ENCODE data around the gene SLC30A4.

The SLC30A4 gene

DNA sequence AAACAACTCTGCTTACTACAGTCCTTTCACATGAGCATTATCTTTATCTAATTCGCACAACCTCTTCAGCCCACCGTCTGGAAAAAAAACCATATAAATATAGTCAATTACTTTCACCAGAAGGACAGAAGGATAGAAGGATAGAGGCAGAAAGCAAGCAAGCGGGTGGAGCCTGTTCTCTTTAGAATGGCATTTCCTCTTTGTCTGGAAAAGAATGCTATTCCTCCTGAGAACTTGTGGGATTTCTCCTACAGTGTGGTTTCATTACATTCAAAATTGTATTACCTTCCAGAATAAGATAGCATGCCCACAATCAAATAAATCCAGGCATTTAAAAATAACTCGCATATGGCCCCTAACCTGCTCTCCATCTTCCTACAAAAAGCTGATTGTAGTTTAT lies 23.1 kb downstream of the SLC30A4 start:
- peak; percentile 6 for DNase-seq

DNA sequence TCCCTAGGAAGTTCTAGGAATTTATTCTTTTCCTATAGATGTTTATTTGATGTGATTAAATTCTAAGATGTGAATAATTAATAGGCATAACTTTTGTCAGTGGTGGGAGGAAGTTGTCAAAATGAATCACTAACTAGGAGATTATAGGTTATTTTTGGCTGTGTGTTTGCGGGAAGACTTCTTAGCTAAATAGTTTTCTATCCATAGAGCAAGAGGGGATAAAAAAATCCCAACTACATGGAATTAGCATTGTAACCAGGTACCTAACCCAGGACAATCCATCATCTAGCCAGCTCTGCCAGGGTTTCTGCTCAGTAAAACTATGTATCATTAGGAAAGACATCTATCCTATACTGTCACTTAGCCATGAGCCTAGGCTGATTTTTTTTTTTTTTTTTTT lies 23.9 kb downstream of the SLC30A4 start:
- DNase-seq, result no peak

DNA sequence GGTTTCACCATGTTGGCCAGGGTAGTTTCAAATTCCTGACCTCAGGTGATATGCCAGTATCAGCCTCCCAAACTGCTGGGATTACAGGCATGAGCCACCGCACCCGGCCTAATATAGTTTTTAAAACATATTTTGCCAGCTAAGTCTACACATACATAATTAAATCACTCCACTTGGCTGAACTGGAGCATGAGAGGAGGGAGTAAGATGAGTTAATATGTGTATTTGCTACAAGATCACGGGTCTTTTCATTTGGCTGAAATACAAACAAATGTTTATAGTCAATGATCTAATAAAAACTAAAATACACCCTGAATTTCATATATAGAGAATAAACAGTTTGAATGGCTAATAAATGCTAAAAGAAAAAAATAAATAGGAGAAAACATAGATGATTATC lies 25.3 kb downstream of the SLC30A4 start:
- DNase-seq, result no peak

DNA sequence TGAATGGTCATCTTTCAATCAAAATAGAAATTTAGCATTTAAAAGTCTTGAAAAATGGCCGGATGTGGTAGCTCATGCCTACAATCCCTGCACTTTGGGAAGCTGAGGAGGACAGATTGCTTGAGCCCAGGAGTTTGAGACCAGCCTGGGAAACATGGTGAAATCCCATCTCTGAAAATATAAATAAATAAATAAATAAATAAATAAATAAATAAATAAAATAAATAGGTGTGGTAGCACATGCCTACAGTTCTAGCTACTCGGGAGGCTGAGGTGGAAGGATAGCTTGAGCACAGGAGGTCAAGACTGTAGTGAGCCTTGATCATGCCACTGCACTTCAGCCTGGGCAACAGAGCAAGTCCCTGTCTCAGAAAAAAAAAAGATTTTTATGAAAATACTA lies 25.9 kb downstream of the SLC30A4 start:
- DNase-seq, result no peak

DNA sequence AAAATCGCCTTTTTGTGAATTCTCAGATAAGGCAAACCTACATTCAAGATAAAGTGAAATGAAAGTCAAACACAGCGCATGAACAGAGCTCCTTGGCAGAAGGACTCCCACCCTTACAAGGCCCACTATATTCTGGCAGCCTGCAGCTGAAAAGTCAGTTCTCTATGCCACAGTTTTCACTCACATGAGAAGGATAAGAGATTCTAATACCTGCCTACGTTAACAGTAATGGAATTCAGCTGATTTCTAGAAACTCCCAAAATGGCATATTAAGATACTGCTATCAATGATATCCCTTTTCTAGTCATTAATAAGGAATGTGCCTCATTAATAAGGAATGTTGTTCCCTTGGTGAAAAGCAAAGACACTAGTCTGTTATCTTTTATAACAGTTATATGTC lies 27.0 kb downstream of the SLC30A4 start:
- DNase-seq, result no peak

DNA sequence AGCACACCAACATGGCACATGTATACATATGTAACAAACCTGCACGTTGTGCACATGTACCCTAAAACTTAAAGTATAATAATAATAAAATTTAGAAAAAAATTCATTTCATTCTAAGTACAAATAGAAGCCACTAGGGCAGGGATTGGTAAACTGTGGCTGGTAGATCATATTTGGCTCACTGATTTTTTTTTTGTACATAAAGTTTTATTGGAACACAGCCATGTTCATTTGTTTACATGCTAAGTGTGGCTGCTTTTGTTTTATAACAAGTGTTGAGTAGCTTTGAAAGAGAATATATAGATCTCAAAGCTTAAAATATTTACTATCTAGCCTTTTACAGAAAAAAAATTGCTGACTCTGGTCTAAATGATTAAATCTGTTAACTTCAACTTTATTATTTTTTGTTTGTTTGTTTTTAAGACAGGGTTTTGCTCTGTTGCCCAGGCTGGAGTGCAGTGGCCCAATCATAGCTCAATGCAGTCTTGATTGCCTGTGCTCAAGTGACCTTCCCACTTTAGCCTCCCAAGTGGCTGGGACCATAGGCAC lies 32.8 kb downstream of the SLC30A4 start:
- DNase-seq, result no peak

DNA sequence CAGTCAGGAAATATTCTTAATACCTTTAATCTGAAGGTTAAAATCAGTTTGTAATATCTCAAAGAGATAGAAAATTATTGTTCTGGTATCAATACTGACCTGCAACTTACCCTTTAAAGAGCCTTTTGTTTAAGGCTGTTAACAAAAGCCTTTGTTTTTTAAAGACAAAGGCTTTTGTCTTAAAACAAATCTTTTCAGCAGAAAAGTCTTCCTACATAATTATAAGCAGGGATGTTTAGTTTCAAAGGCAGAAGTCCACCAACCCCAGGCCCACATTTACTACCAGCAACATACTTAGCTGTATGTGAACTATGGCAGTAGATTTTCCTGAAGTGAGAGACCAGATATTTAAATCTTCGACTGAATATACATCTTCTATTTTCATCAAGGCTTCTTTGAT lies 36.2 kb downstream of the SLC30A4 start:
- no peak for DNase-seq

DNA sequence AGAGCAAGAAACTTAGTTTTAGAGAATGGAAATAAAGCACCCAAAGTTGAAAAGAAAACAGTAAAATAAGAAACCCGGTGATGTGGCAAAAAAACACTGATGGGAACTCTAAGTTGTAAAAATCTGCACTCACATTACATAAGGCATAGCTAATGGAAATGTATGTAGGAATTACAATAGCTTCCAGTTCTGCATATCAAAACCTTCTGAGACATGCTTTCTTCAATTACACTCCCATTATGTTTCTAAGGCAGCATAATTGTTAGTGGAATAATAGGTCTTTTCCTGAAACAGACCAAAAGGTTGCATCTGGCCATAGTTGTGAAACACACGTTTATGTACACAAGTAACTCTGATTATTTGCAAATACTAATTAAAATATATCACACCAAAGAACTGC lies 41.4 kb downstream of the SLC30A4 start:
- no peak for DNase-seq

DNA sequence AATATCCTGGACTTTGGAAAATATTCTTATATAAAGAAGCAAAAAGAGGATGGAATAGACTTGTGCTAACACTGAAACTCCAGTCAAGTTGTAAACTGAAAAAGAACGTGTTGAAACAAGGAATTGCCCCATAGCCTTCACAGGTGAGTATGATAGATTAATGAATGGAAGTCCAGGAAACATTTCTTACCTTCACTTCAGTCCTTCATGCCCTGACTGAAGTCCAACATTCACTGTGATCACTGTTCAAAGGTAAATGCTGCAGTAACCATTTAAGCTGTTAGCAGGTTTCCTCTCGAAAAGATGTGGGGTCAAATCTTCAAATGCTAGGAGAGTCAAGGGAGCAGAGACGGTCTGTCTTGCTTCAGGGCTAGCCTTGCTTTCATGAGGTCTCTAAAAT lies 46.1 kb downstream of the SLC30A4 start:
- DNase-seq, result no peak

DNA sequence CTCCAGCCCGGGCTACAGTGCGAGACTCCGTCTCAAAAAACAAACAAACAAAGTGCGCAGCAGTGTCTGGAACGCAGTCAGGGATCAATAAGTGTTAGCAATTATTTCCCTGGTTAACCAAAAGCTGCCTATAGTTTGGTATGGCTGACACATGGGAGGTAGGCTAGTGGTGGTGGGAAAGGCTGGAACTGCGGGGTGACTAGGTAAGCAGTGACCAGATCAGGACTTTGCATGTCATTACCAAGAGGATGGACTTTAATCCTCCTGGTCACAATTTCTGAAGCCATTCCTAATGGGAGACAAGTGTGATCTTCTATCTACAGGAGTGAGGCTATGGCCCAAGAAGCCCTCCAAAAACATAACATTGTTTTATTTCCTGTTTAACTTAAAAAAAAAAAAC lies 47.8 kb downstream of the SLC30A4 start:
- no peak for DNase-seq

DNA sequence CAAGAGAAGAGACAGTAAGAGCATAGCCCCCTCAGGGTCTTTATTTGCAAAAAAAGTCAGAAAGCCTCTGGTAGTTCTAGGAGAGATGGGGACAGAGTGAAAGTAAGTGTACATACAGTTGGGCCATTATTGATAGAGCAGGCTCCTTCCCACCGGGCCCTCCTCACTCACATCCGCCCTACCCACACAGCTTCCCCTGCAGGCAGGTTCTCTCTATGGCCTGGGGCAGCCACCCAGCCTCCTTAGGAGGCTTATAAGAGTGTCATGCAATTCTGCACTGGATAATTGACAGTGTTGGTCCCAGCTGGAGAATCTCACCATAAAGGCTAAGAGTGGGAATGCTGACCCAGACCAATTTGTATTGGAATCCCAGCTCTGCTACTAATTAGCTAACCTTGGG lies 49.5 kb downstream of the SLC30A4 start:
- DNase-seq, result no peak

DNA sequence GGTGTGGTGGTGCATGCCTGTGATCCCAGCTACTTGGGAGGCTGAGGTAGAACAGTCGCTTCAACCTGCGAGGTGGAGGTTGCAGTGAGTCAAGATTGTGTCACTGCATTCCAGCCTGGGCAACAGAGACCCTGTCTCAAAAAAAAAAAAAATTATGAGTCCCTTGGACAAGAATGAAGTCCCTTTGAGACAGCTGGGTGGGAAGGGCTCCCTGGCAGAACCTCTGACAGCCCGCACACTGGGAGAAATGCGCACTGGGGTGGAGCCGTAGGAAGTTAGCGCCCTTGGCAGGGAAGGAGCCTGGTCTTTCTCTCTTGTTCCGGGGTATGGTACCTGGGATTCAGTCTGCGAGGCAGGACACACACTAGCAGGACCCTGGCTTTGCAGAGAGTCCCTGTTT lies 51.4 kb downstream of the SLC30A4 start:
- DNase-seq, result no peak

DNA sequence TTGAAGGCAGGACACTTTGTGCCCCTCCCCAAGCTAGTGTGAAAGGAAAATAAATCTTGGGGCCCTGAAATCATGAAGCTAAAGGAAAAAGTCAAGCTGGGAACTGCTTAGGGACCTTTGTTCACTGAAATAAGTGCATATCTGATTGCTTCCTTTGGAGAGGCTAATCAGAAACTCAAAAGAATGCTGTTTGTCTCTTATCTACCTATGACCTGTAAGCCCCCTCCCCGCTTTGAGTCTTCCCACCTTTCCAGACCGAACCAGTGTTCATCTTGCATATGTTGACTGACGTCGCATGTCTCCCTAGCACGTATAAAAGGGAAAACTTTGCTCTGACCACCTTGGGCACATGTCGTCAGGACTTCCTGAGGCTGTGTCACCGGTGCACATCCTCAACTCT lies 53.1 kb downstream of the SLC30A4 start:
- no peak for DNase-seq

DNA sequence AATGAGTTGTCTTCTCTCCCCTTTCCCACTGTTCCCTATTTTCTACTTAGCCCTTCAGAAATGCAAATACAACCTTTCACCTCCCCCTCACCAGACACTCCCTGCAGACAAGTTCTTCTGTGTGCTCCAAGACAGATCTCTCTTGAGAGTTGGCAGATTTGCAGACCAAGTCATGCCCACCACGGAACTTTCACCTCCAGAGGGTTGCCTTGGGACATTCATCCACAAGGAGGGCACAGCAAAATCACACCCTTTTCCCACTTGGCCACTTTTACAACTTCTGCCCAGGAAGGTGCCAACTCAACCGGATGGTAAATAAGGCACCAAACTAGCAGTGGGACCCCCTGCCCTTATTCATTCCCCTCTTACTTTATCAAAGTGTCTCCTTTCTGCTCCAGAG lies 53.5 kb downstream of the SLC30A4 start:
- no peak for DNase-seq

DNA sequence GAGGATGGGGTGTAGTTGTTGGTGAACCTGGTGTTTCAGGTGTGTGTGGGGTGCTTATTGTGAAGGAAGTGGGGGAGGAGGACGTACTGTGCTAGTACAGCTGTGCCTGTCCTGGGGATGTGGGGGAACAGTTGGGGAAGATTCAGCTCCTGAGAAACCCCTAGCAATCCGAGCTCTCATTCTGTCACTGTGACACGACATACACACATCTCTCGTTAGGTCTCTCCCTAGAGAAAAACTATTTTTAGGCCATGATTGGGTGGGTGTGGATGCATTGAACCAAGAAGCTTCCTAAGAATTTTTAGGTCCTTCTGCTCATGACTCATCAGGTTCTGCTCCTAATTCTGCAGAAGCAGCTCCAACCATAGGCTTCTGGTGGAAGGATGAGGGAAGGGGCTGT lies 54.3 kb downstream of the SLC30A4 start:
- no peak for DNase-seq

DNA sequence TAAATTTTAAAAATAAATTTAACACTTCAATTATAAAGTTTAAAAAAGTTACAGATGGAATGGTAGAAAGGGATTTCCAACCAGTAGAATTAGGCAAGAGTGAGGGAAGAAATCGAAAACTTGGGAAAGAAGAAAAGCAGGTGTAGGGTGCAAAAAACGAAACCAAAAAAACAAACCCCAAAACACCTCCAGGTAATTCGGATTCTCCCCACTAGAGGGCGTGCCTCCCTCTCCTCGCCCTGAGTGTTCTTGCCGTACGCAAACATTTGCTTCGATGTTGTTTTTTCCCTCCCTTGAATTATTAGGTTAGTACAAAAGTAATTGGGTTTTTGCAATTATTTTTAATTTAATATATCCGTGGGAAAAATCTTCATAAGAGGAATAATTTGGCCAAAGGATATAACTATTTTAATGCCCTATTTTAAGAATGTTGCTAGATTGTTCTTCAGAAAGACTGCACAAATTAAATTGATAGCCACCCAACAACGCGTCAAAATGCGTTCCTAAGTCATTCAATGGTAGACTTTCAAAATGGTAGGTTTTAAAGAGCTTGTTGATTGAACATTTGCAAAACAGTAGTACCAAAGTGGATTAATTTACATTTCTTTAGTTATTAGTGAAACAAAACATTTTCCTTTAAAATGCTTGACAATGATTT lies 63.7 kb downstream of the SLC30A4 start:
- peak; percentile 40 for DNase-seq

DNA sequence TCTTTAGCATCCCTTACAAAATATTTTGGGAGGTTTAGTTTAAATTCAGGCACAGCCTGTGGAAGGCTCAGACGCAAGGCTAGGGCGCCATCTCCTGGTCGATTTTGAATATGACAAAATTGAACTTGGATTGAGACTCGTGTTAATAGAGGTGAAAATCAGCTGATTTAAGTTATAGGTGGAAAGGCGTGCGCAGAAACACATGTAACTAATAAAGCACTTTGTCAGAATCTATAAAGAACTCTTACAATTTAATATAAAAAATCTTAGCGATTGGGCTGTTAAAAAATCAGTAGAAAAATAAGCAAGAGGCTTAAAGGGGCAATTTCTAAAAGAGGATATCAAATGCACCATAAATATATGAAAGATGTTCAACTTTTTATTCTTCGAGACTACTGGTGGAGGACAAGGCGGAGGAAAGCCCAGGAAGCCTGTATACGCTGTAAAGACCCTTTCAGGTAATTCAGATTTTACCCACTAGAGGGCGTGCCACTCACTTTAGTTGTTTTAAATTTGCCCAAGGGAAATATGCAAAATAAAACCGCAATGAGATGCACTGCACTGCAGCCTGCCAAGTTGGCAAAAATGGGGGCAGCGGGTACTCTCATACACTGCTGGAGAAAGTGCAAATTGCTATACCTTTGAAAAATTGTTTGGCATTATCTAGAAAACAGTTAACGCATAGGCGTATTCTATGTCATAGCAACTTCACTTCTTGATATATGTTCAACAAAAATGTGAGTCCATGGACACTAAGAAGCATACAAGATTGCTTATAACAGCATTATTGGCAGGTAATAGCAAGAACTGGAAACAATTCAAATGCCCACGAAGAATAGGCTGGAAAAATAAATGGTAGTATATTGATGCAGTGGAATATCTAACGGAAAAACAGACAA lies 64.7 kb downstream of the SLC30A4 start:
- DNase-seq, result peak; percentile 57

DNA sequence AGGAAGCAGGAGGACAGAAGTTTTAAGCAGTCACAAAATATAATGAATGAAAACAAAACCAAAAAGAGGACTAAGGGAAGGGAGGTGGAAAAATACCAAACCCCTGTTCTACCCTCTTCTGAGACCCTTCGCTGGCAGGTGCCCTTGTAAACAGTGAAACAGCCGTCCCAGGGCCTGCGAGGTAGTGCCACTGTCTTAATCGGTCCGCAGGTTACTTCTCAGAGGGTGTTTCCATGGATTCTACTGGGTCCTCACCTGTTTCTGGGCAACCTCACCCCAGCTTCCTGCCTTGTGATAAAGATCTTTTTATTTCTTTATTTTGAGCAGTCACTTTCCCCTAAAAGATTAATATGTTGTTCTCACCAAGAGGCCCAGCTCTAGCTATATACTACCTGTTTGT lies 65.3 kb downstream of the SLC30A4 start:
- DNase-seq, result no peak

DNA sequence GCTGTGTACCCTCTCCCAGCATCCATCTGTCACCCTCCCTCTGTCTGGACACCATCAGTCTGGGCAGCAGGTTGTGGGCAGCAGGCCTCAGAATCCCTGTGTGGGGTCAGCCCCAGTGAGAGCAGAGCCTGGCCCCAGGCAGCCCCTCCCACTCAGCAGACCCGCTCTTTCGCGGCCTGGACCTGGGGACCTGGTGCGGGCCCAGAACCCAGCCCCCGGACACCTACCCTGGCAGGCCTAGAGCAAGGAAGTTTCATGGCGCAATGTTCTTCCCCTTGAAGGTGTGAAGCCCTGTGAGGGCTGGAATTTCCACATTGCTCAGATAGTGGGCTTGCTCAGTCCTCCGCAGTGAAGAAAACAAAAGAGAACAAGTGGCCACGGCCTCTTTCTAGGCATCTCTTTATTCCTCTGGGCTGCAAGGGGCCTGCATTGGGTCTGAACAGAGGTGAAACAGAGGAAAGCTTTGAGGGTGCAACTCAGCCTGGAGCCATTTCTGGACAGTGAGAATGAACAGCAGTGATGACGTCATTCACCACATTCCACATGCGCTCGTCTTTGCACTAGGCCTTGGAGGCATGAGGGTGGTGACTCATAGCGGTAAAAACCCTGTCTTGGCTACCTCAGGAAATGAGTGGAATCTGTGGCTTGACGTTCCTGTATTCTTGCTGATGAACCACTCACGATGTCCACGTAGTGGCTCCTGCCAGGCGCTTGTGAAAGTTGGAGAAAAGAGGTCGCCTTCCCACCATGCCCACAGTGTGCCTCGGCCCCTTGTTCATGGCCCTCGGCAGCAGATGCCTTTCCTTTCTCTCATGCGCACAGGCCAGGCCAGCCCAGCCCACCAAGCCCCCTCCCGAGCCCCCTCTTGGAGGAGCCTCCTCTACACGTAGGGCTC lies 66.1 kb downstream of the SLC30A4 start:
- DNase-seq, result peak; percentile 99

DNA sequence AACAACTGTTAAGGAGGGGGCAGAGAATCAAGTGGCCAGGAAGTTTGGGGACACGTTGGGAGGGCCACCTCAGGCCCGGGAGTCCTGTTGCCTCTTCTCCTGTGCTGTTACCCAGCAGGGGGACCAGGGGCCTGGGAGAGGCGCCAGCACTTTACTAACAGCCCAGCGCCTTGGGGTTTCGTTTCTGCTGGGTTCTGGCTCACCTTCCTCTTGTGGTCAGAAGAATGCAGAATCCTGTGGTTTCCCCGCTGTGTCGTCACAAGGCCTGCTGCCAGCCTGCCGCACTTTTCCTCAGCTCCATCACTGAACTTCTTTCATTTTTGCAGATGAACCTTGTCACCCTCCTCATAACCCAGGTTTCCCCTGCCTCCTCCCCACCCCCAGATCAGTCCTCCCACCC lies 67.7 kb downstream of the SLC30A4 start:
- DNase-seq, result peak; percentile 93

DNA sequence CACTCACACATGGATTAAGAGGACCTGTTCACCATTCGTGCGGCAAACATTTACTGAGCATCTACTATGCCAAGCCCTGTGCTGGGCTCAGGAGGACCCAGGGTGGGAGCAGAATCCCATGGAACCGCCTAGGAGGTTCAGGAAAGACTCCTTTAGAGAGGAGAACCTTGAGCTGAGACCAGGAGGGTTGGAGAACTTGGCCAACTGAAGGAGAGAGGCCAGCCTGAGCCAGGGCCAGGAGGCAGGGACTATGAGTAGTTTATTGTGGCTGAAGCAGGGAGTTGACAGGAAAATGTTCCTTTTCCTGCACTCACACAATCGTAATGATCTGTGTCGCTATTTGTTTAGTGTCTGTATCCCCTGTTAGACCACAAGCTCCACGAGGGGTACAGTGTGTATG lies 71.3 kb downstream of the SLC30A4 start:
- DNase-seq, result no peak

DNA sequence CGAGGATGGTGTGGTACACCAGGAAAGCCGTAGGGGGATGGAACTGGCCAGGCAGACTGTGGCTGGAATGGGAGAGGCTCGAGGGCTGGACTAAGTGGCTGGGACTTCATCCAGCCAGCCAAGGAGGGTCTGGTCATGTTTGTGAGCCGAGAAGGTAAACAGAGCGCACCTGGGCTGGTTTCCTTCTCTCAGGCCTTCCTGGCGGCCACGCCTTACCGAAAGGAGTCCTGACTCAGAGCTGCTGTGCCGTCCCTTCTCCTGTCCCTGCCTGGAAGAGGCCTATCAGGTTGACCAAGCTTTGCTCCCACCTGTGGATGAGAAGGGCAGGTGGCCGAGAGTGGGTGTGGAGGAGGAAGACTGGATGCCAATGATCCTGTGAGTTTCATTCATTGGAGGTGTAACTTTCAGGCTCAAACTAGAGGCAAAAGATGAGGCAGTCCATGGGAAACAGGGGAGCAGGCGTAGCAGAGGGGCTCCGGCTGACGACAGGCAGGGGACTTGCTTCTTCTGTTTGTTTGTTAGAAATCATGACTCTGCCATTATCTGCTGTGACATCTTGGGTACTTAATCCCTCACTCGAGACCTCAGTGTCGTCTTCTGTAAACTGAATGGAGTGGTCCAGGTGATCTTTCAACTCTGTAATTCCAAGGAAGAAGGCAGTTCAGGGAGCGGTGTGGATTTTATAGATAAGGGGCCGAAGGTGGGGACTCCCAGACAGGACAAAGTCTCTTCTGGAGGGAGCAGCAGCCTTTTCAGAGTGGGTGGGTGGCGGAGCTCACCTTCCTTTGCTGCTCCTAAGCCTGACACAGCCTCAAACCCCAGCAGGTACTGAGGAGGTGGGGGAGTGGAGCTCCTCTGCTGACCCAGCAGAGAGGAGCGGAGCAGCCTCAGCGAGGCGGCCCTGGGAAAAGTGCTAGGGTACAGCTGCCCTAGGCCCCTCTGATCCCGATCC lies 72.4 kb downstream of the SLC30A4 start:
- no peak for DNase-seq
